Activated CD8-positive, alpha-beta T cell treated with anti-CD3 and anti-CD28 coated beads for 36 hours (primary cell): ENCODE data around the gene NHS. TPM values are rescaled to one million over a fixed set of nuclear protein-coding genes. Genes with fewer than 3 reads are reported as not detected.
A peak's percentile ranks its signal among the peaks of the same experiment; 100 is the strongest.

ENCODE experiments used
- ATAC-seq: fragments of 200-7000 bp; cut with Tn5 transposase; one replicate; pipeline ENCODE4 v1.10.0; 2021; ENCODE audit warnings: mild to moderate bottlenecking, moderate library complexity
- CTCF ChIA-PET: fragments of 350-600 bp; sonication (Branson Sonifier 250); formaldehyde crosslinking; loops from one replicate; lab custom pipeline; 2021; ENCODE audit warnings: antibody characterized with exemption; lab: Charles Lee
- POLR2A ChIA-PET: fragments of 350-600 bp; sonication (Branson Sonifier 250); formaldehyde crosslinking; loops from one replicate; lab custom pipeline; 2021; ENCODE audit warnings: antibody characterized with exemption; lab: Charles Lee
- DNase-seq: peaks from one replicate; pipeline ENCODE4 v3.0.0-alpha.2; 2020
- H3K27ac Mint-ChIP-seq: one replicate; pipeline ENCODE4 v1.8.0; 2021; ENCODE audit warnings: mild to moderate bottlenecking, mixed read lengths
- H3K27me3 Mint-ChIP-seq: one replicate; pipeline ENCODE4 v1.8.0; 2021; ENCODE audit warnings: mixed read lengths
- H3K36me3 Mint-ChIP-seq: one replicate; pipeline ENCODE4 v1.8.0; 2021; ENCODE audit warnings: low read depth, mixed read lengths
- H3K4me1 Mint-ChIP-seq: one replicate; pipeline ENCODE4 v1.8.0; 2021; ENCODE audit warnings: low read depth, mixed read lengths
- H3K4me3 Mint-ChIP-seq: one replicate; pipeline ENCODE4 v1.8.0; 2021; ENCODE audit warnings: mild to moderate bottlenecking, moderate library complexity, mixed read lengths
- H3K9me3 Mint-ChIP-seq: one replicate; pipeline ENCODE4 v1.8.0; 2021; ENCODE audit warnings: mixed read lengths
- intact Hi-C: fragments of 100-400 bp; cut with micrococcal nuclease; formaldehyde crosslinking; loops from one replicate; pipeline ENCODE4 v1.10.0; 2022
- total RNA-seq, 2 experiments: library from RNA; stranded (reverse); gene quantifications; one replicate each; pipeline ENCODE4 v1.2.3, GENCODE V29; 2021
- TF ChIP-seq, protein P1 (sequence below): fragments of 200-600 bp; IDR thresholded peaks from one replicate; pipeline ENCODE4 v1.8.0; 2022; ENCODE audit warnings: antibody characterized with exemption, mild to moderate bottlenecking

NHS gene
- total RNA-seq, 2 experiments from 2014 or later, result 6.9 to 7.3 TPM

DNA sequence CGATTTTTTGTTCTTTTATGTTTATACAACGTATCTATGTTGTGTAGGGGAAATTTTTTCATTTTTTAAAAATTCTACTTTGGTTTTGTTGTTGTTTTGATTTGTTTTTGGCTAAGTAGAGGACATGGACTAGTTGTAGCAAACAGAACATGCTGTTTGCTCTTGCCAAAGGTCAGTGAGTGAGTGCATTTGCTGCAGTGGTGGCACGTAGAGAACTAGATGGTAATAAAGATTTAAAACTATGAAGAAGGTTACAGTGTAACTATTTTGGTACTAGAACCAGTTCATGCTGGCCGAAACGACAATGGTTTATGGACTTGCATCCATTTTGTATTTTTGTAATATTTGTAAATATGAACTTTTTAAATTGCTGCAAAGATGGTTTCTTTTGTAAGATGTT lies 360.4 kb downstream of the NHS start:
- no peaks in the 10 kb centered on the region for H3K36me3 Mint-ChIP-seq
- intact Hi-C loops, result no loop called here
- no peaks in the 10 kb centered on the region for H3K27me3 Mint-ChIP-seq
- CTCF ChIA-PET, result no interaction called here
- no peaks in the 10 kb centered on the region for H3K9me3 Mint-ChIP-seq
- no peak overlapping the region for H3K4me3 Mint-ChIP-seq
- H3K4me1 Mint-ChIP-seq, result peaks cover 23% of the 10 kb centered on the region
- DNase-seq, result no peak
- POLR2A ChIA-PET, result no interaction called here
- TF ChIP-seq, protein P1, sequence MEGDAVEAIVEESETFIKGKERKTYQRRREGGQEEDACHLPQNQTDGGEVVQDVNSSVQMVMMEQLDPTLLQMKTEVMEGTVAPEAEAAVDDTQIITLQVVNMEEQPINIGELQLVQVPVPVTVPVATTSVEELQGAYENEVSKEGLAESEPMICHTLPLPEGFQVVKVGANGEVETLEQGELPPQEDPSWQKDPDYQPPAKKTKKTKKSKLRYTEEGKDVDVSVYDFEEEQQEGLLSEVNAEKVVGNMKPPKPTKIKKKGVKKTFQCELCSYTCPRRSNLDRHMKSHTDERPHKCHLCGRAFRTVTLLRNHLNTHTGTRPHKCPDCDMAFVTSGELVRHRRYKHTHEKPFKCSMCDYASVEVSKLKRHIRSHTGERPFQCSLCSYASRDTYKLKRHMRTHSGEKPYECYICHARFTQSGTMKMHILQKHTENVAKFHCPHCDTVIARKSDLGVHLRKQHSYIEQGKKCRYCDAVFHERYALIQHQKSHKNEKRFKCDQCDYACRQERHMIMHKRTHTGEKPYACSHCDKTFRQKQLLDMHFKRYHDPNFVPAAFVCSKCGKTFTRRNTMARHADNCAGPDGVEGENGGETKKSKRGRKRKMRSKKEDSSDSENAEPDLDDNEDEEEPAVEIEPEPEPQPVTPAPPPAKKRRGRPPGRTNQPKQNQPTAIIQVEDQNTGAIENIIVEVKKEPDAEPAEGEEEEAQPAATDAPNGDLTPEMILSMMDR, result no peak
- no peak for ATAC-seq
- H3K27ac Mint-ChIP-seq, result no peak overlapping the region

DNA sequence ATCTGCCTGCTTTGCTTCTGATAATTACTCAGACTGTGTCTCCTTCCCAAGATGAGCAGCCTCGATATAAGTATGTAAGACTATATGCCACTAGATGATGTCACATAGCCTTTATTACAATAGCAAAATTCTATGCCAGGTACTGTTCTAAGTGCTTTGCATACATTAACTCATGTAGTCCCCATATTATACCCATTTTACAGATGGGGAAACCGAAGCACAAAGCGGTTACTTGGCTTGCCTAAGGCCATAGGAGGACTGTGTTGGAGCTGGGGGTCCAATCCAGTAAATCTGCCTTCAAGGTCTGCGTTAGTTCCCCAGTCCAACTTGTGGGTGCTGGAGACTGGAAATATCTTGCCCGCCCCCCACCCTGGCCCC lies 361.5 kb downstream of the NHS start:
- peaks cover 28% of the 10 kb centered on the region for H3K4me1 Mint-ChIP-seq
- ChIA-PET CTCF (no interaction called here), POLR2A (no interaction called here)
- intact Hi-C loops, result no loop called here
- TF ChIP-seq, protein P1, result no peak
- ATAC-seq (no peak), DNase-seq (no peak)
- no peaks in the 10 kb centered on the region for H3K9me3 Mint-ChIP-seq
- no peaks in the 10 kb centered on the region for H3K27me3 Mint-ChIP-seq
- peak overlapping the region; percentile 73 for H3K4me3 Mint-ChIP-seq
- peak overlapping the region; percentile 70 for H3K27ac Mint-ChIP-seq
- no peaks in the 10 kb centered on the region for H3K36me3 Mint-ChIP-seq

DNA sequence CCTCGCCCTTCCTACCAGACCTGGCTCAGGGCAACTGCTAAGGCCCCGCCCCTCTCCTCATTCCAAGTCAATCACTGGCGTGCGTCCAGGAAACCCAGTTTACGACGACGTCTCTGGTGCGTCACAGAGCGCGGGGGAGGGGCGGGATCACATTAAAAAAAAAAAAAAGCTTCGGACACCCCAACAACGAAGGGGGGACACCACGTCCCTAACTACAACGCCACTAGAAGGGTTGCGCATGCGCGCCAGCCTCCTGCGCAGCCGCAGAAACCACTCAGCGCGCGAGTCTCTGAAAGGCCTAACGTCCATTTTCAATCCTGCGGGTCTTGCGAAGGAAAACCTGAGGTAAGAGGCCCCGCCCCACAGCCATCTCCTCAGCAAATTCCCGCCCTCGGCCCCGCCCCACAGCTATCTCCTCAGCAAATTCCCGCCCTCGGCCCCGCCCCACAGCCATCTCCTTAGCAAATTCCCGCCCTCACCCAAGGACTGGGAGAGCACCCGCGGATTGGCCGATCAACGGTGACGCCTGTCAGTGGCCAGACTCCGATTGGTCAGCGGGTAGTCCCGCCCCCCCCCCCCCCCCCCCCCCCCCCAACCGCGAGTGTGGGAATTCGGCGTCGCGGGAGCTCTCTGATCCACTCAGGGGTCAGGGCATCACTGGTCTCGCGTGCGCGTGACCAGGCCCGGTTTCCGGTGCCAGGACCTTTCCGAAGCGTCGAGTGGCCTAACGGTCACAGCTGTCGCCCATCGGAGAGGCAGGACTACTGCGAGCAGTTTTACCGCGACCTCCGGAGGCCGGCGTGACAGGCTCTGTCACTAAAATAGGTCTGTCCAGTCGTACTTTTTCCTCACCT lies 362.1 kb downstream of the NHS start, which contains the start of gene SCML1:
SCML1 (plus strand) TSS at position 638 of the 854 bp plus-strand sequence. CDS start 6,694 bp downstream, outside the sequence.
- POLR2A ChIA-PET, result interaction anchor here (1.4 kb wide), 1 partner anchor 10 kb away, joined by 3 read pairs; no protein-coding TSS in a partner anchor
- intact Hi-C loops, result no loop called here
- DNase-seq, result peak; percentile 92
- H3K27ac Mint-ChIP-seq, result peak within 1 kb of the TSS; percentile 80
- no peaks in the 10 kb centered on the region for H3K9me3 Mint-ChIP-seq
- ATAC-seq, result peak; percentile 88
- no peaks in the 10 kb centered on the region for H3K36me3 Mint-ChIP-seq
- peaks cover 29% of the 10 kb centered on the region for H3K4me1 Mint-ChIP-seq
- TF ChIP-seq, protein P1, result no peak
- CTCF ChIA-PET, result no interaction called here
- H3K4me3 Mint-ChIP-seq, result peak within 1 kb of the TSS; percentile 76
- H3K27me3 Mint-ChIP-seq, result no peaks in the 10 kb centered on the region

DNA sequence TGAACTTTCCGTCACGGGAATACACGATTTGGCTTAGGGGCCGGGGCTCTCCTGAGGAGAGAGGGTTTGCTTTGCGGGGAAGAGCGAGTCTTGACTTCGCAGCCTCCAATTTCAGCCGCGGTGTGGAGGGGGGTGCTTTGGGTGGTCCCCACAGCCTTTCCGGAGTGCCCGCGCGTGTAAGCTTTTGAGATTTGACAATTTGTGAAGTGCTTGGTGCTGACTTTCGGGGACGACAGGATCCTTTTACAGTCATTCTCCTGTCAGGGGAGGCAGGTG lies 362.6 kb downstream of the NHS start:
- intact Hi-C loops, result no loop called here
- DNase-seq (peak; percentile 37), ATAC-seq (peak; percentile 6)
- Mint-ChIP-seq H3K36me3 (no peaks in the 10 kb centered on the region), H3K4me1 (peaks cover 35% of the 10 kb centered on the region), H3K9me3 (no peaks in the 10 kb centered on the region), H3K27me3 (no peaks in the 10 kb centered on the region), H3K27ac (peak overlapping the region; percentile 80), H3K4me3 (peak overlapping the region; percentile 76)
- ChIA-PET CTCF (no interaction called here), POLR2A (interaction anchor here (1.4 kb wide), 1 partner anchor 11 kb away, joined by 3 read pairs; no protein-coding TSS in a partner anchor)
- TF ChIP-seq, protein P1, result no peak

DNA sequence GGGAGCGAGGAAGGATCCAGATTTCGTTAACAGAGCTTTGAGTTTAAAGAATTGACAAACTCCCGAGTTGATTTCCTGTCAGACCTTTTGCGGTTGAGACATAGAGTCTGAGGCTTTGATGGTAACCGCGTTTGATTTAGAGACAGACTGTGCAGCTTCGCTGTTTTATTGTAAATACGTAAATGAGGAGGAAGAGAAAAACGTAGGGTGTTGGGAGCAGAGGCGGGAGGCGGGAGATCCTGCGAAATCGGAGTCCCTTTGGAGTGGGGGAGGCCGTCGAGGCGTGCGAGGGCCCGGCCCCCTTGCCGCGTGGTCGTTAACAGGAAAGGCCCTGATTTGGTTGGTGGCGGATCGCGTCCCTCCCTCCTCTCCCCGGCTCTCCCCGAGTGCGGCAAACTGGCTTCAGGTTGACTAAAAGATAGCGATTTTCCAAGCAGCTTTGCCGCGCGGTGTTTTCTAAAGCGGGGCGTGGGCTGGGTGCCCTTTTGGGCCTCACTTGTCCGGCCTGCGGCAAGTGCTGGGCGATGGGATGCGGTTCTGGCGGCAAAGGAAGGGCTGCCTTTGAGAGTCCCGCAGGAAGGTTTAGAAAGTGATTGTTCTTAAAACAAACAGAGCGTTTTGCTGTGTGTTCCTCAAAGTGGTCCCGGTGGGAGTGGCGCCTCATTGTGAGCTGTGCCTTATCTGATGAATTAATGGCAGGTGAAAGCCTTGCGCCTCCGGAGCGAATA lies 363.1 kb downstream of the NHS start:
- ATAC-seq (peak; percentile 10), DNase-seq (peak; percentile 55)
- ChIA-PET CTCF (no interaction called here), POLR2A (interaction anchor here (1.4 kb wide), 1 partner anchor 11 kb away, joined by 3 read pairs; no protein-coding TSS in a partner anchor)
- peaks cover 38% of the 10 kb centered on the region for H3K4me1 Mint-ChIP-seq
- no peaks in the 10 kb centered on the region for H3K36me3 Mint-ChIP-seq
- H3K9me3 Mint-ChIP-seq, result no peaks in the 10 kb centered on the region
- peak overlapping the region; percentile 76 for H3K4me3 Mint-ChIP-seq
- intact Hi-C loops, result no loop called here
- peak overlapping the region; percentile 80 for H3K27ac Mint-ChIP-seq
- TF ChIP-seq, protein P1, result no peak
- no peaks in the 10 kb centered on the region for H3K27me3 Mint-ChIP-seq
